ENCODE measurements around the gene MTF1.

Gene MTF1

DNA sequence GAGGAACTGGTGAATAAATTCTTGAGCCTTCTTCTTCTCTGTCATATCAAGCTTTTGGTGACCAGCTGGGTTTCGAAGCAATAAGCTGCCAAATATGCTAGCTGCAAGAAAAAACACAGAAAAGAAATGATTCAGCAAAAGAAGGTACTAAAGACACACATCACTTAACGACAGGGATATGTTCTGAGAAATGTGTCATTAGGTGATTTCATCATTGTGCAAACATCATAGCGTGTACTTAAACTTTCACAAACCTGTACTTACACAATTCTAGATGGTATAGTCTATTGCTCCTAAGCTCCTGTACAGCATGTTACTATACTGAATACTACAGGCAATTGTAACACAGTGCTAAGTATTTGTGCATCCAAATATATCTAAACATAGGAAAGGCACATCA is 2.9 kb upstream of the MTF1 start:
- H3K14ac ChIP-seq (ENCODE audit: low read length) = no peak overlapping the region
- H3K18ac ChIP-seq (ENCODE audit: low read length) = no peak overlapping the region
- peaks cover 1% of the 10 kb centered on the region for H3K9me3 ChIP-seq (ENCODE audit: insufficient read depth, low read depth, low read length)
- no peak overlapping the region for H3K23ac ChIP-seq (ENCODE audit: low read length)
- no peak overlapping the region for H3K4me3 ChIP-seq (ENCODE audit: low read depth, low read length)
- H2BK120ac ChIP-seq (ENCODE audit: insufficient read depth, low read length, poor library complexity) = no peak overlapping the region
- no peak overlapping the region for H3K4me2 ChIP-seq (ENCODE audit: low read length)
- no peak overlapping the region for H4K8ac ChIP-seq (ENCODE audit: low read depth, low read length)
- DNase-seq = peak in 1 of 2 donors; percentile 59
- peaks cover 11 to 23% of the 10 kb centered on the region in 2 experiments for H3K36me3 ChIP-seq (ENCODE audit: control insufficient read depth in 1 of 2, insufficient read depth in 2 of 2, low read length in 2 of 2)
- H2BK5ac ChIP-seq (ENCODE audit: low read depth, low read length, poor library complexity) = no peak overlapping the region
- peaks cover 8% of the 10 kb centered on the region for H3K79me1 ChIP-seq (ENCODE audit: low read length)
- H3K27me3 ChIP-seq (ENCODE audit: insufficient read depth, low read length) = no peaks in the 10 kb centered on the region
- H3K79me2 ChIP-seq (ENCODE audit: control insufficient read depth, insufficient read depth, low read length, poor library complexity) = peaks cover 5% of the 10 kb centered on the region
- no peak overlapping the region for H2AFZ ChIP-seq (ENCODE audit: insufficient read depth, low read length, poor library complexity)
- H4K12ac ChIP-seq (ENCODE audit: low read depth, low read length) = no peak overlapping the region
- no peak overlapping the region for H3K9ac ChIP-seq (ENCODE audit: low read length)
- H3K4ac ChIP-seq (ENCODE audit: low read depth, low read length) = no peak overlapping the region
- no peak overlapping the region for H3K27ac ChIP-seq (ENCODE audit: low read depth, low read length)
- H2BK12ac ChIP-seq (ENCODE audit: low read length) = no peak overlapping the region
- no CpG with 5 or more reads among the region's 3 CpGs for WGBS (ENCODE audit: extremely low coverage, insufficient coverage, insufficient read length)
- no peak overlapping the region for H2AK5ac ChIP-seq (ENCODE audit: low read length)
- no peak overlapping the region for H4K91ac ChIP-seq (ENCODE audit: low read depth, low read length)
- peaks cover 0 to 3% of the 10 kb centered on the region in 2 experiments for H3K4me1 ChIP-seq (ENCODE audit: control insufficient read depth in 1 of 2, insufficient read depth in 2 of 2, low read length in 2 of 2)

DNA sequence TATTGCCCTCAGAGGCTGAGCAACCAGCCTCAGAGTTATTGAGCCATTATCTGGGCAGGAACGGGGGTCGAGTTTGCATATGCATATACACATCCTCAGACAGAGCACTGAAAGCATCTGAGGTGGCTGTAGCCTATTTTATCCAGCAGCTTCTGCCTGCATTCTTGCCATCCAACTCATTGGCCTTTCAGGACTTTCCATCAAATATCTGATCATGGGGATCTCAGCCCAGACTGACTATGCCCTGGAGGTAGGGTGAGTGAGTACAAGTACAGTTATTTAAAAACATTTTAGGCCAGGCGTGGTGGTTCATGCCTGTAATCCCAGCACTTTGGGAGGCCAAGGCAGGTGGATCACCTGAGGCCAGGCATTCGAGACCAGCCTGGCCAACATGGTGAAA is 1.8 kb upstream of the MTF1 start:
- WGBS (ENCODE audit: extremely low coverage, insufficient coverage, insufficient read length) = no CpG with 5 or more reads among the region's 4 CpGs

DNA sequence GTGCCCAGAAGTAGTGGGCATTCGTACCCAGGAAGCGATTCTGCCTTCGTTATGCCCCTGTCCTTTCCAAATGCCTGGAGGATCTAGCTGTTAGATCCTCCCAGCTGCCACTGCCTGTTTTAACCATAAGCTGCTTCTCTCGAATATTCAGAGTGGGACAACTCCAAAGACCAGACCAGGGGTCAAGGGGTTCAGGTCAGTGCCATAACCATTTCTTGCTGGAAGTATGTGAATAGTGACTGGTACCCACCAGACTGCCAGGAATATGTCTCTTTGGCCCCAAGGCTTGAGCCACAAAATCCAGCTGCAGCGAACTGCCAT is 914 bp upstream of the MTF1 start:
- Histone ChIP-seq H4K91ac (ENCODE audit: low read depth, low read length) (no peak overlapping the region), H2BK5ac (ENCODE audit: low read depth, low read length, poor library complexity) (no peak overlapping the region), H2AFZ (ENCODE audit: insufficient read depth, low read length, poor library complexity) (no peak overlapping the region), H3K36me3 (ENCODE audit: control insufficient read depth in 1 of 2, insufficient read depth in 2 of 2, low read length in 2 of 2) (peaks cover 6 to 19% of the 10 kb centered on the region in 2 experiments), H2AK5ac (ENCODE audit: low read length) (no peak overlapping the region), H3K23ac (ENCODE audit: low read length) (no peak overlapping the region), H3K27me3 (ENCODE audit: insufficient read depth, low read length) (no peaks in the 10 kb centered on the region), H3K4me1 (ENCODE audit: control insufficient read depth in 1 of 2, insufficient read depth in 2 of 2, low read length in 2 of 2) (peaks cover 0 to 3% of the 10 kb centered on the region in 2 experiments), H3K4me3 (ENCODE audit: low read depth, low read length) (no peak overlapping the region), H2BK120ac (ENCODE audit: insufficient read depth, low read length, poor library complexity) (no peak overlapping the region), H4K8ac (ENCODE audit: low read depth, low read length) (peak overlapping the region; percentile 34), H3K4ac (ENCODE audit: low read depth, low read length) (no peak overlapping the region), H3K4me2 (ENCODE audit: low read length) (peak overlapping the region; percentile 79), H4K12ac (ENCODE audit: low read depth, low read length) (peak overlapping the region; percentile 19), H3K9me3 (ENCODE audit: insufficient read depth, low read depth, low read length) (peaks cover 1% of the 10 kb centered on the region), H2BK12ac (ENCODE audit: low read length) (no peak overlapping the region), H3K79me1 (ENCODE audit: low read length) (peaks cover 8% of the 10 kb centered on the region), H3K9ac (ENCODE audit: low read length) (peak overlapping the region; percentile 2), H3K27ac (ENCODE audit: low read depth, low read length) (no peak overlapping the region), H3K79me2 (ENCODE audit: control insufficient read depth, insufficient read depth, low read length, poor library complexity) (peaks cover 5% of the 10 kb centered on the region), H3K18ac (ENCODE audit: low read length) (no peak overlapping the region), H3K14ac (ENCODE audit: low read length) (no peak overlapping the region)
- WGBS (ENCODE audit: extremely low coverage, insufficient coverage, insufficient read length) = no CpG with 5 or more reads among the region's 5 CpGs
- DNase-seq = no peak

More for the DNA sequence above, 1.8 kb upstream of the MTF1 start:
- Histone ChIP-seq H4K12ac (ENCODE audit: low read depth, low read length) (no peak overlapping the region), H3K4me3 (ENCODE audit: low read depth, low read length) (no peak overlapping the region), H3K27ac (ENCODE audit: low read depth, low read length) (no peak overlapping the region), H2BK5ac (ENCODE audit: low read depth, low read length, poor library complexity) (no peak overlapping the region), H3K18ac (ENCODE audit: low read length) (no peak overlapping the region), H3K4me2 (ENCODE audit: low read length) (no peak overlapping the region), H3K4ac (ENCODE audit: low read depth, low read length) (no peak overlapping the region), H2BK120ac (ENCODE audit: insufficient read depth, low read length, poor library complexity) (no peak overlapping the region), H3K79me2 (ENCODE audit: control insufficient read depth, insufficient read depth, low read length, poor library complexity) (peaks cover 5% of the 10 kb centered on the region), H3K23ac (ENCODE audit: low read length) (no peak overlapping the region), H3K9me3 (ENCODE audit: insufficient read depth, low read depth, low read length) (peaks cover 1% of the 10 kb centered on the region), H2AFZ (ENCODE audit: insufficient read depth, low read length, poor library complexity) (no peak overlapping the region), H3K4me1 (ENCODE audit: control insufficient read depth in 1 of 2, insufficient read depth in 2 of 2, low read length in 2 of 2) (peaks cover 0 to 3% of the 10 kb centered on the region in 2 experiments), H2AK5ac (ENCODE audit: low read length) (no peak overlapping the region), H3K36me3 (ENCODE audit: control insufficient read depth in 1 of 2, insufficient read depth in 2 of 2, low read length in 2 of 2) (peaks cover 12 to 26% of the 10 kb centered on the region in 2 experiments), H4K8ac (ENCODE audit: low read depth, low read length) (no peak overlapping the region), H3K14ac (ENCODE audit: low read length) (no peak overlapping the region), H4K91ac (ENCODE audit: low read depth, low read length) (no peak overlapping the region), H2BK12ac (ENCODE audit: low read length) (no peak overlapping the region), H3K9ac (ENCODE audit: low read length) (peak overlapping the region; percentile 48), H3K79me1 (ENCODE audit: low read length) (peaks cover 8% of the 10 kb centered on the region), H3K27me3 (ENCODE audit: insufficient read depth, low read length) (no peaks in the 10 kb centered on the region)
- DNase-seq = peak; percentile 92 to 93

DNA sequence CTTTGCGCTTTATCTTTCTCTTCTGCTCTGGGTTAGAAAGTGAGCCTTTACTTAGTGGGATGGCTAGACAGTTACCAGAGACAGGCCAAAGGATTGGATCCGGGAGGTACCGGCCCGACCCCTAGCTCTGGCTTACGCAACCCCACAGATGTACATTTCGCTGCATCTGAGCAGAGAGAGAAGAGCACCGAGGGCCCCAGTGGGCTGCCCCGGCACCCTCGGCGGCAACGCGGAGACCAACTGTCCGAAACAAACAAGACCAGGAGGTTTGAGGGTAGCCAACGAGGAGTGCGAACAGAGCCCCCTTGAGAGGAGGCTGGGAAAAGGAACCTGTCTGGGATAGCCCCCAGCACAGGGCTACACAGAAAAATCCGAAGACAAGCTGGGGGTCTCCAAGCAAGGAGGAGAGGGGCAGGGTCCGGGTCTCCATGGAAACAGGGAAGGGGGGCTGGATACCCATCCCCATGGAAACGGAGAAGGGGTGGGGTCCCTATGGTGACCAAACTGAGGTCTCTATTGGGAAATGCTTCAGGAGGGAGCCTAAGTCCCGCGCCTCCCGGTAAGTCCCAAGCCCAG is 373 bp downstream of the MTF1 start:
- Histone ChIP-seq H3K18ac (ENCODE audit: low read length) (peak overlapping the region; percentile 77), H3K4me1 (ENCODE audit: control insufficient read depth in 1 of 2, insufficient read depth in 2 of 2, low read length in 2 of 2) (peaks cover 0 to 3% of the 10 kb centered on the region in 2 experiments), H4K12ac (ENCODE audit: low read depth, low read length) (peak overlapping the region; percentile 82), H3K79me1 (ENCODE audit: low read length) (peaks cover 8% of the 10 kb centered on the region), H2BK5ac (ENCODE audit: low read depth, low read length, poor library complexity) (peak overlapping the region; percentile 58), H3K27ac (ENCODE audit: low read depth, low read length) (peak overlapping the region; percentile 15), H2AK5ac (ENCODE audit: low read length) (peak overlapping the region; percentile 4), H4K91ac (ENCODE audit: low read depth, low read length) (peak overlapping the region; percentile 23), H2BK120ac (ENCODE audit: insufficient read depth, low read length, poor library complexity) (peak overlapping the region; percentile 34), H2AFZ (ENCODE audit: insufficient read depth, low read length, poor library complexity) (peak overlapping the region; percentile 12), H3K9ac (ENCODE audit: low read length) (peak overlapping the region; percentile 83), H2BK12ac (ENCODE audit: low read length) (no peak overlapping the region), H3K27me3 (ENCODE audit: insufficient read depth, low read length) (no peaks in the 10 kb centered on the region), H4K8ac (ENCODE audit: low read depth, low read length) (peak overlapping the region; percentile 86), H3K4me2 (ENCODE audit: low read length) (peak overlapping the region; percentile 84), H3K79me2 (ENCODE audit: control insufficient read depth, insufficient read depth, low read length, poor library complexity) (peaks cover 5% of the 10 kb centered on the region), H3K4me3 (ENCODE audit: low read depth, low read length) (peak overlapping the region; percentile 86), H3K4ac (ENCODE audit: low read depth, low read length) (peak overlapping the region; percentile 80), H3K36me3 (ENCODE audit: control insufficient read depth in 1 of 2, insufficient read depth in 2 of 2, low read length in 2 of 2) (peaks cover 6 to 17% of the 10 kb centered on the region in 2 experiments), H3K23ac (ENCODE audit: low read length) (no peak overlapping the region), H3K14ac (ENCODE audit: low read length) (peak overlapping the region; percentile 76), H3K9me3 (ENCODE audit: insufficient read depth, low read depth, low read length) (peaks cover 1% of the 10 kb centered on the region)
- no CpG with 5 or more reads among the region's 21 CpGs for WGBS (ENCODE audit: extremely low coverage, insufficient coverage, insufficient read length)
- peak; percentile 17 to 57 for DNase-seq
